Astrocyte (in vitro differentiated cells and primary cell): ENCODE measurements around the gene DNAH11. TPM values are rescaled to one million over a fixed set of nuclear protein-coding genes. Genes with fewer than 3 reads are reported as not detected.

Source experiments
- DNase-seq: peaks from one replicate; pipeline ENCODE4 v3.0.0-alpha.2; 2010; ENCODE audit warnings: low read depth
- FAIRE-seq: peaks from 2 replicates; lab custom pipeline; 2011; peaks lifted over from hg19 to GRCh38; lab: Jason Lieb, UNC
- H2AFZ ChIP-seq: 2 replicates; pipeline ENCODE4 v1.6.0; 2012; ENCODE audit warnings: low read depth, low read length, inconsistent platforms
- H3K27ac ChIP-seq: 2 replicates; pipeline ENCODE4 v1.5.1; 2011; ENCODE audit warnings: low read depth, low read length, inconsistent platforms
- H3K27me3 ChIP-seq: 2 replicates; pipeline ENCODE4 v1.6.0; 2011; ENCODE audit warnings: low read length, inconsistent platforms; ENCODE audit not compliant: insufficient read depth
- H3K36me3 ChIP-seq: 2 replicates; pipeline ENCODE4 v1.5.1; 2011; ENCODE audit warnings: low read length, inconsistent platforms; ENCODE audit not compliant: insufficient read depth
- H3K4me1 ChIP-seq: 2 replicates; pipeline ENCODE4 v1.5.1; 2011; ENCODE audit warnings: low read length, inconsistent platforms; ENCODE audit not compliant: insufficient read depth
- H3K4me2 ChIP-seq: 2 replicates; pipeline ENCODE4 v1.6.0; 2012; ENCODE audit warnings: low read length, inconsistent platforms
- H3K4me3 ChIP-seq: 2 replicates; pipeline ENCODE4 v1.5.1; 2011; ENCODE audit warnings: low read depth, mild to moderate bottlenecking, low read length, inconsistent platforms; ENCODE audit not compliant: insufficient read depth
- H3K79me2 ChIP-seq: 2 replicates; pipeline ENCODE4 v1.6.0; 2012; ENCODE audit warnings: mild to moderate bottlenecking, low read length, inconsistent platforms; ENCODE audit not compliant: insufficient read depth
- H3K9ac ChIP-seq: 2 replicates; pipeline ENCODE4 v1.6.0; 2012; ENCODE audit warnings: mild to moderate bottlenecking, low read length, inconsistent platforms
- H3K9me3 ChIP-seq: 2 replicates; pipeline ENCODE4 v1.5.1; 2012; ENCODE audit warnings: low read depth, mild to moderate bottlenecking, low read length, inconsistent platforms; ENCODE audit not compliant: insufficient read depth
- H4K20me1 ChIP-seq: 2 replicates; pipeline ENCODE4 v1.6.0; 2012; ENCODE audit warnings: low read length, inconsistent platforms; ENCODE audit not compliant: insufficient read depth
- H3K27ac Mint-ChIP-seq: one replicate; pipeline ENCODE4 v1.8.0; 2021; ENCODE audit warnings: mild to moderate bottlenecking, mixed read lengths; ENCODE audit not compliant: unreplicated experiment
- H3K27me3 Mint-ChIP-seq: one replicate; pipeline ENCODE4 v1.8.0; 2021; ENCODE audit warnings: low read depth, mixed read lengths; ENCODE audit not compliant: unreplicated experiment
- H3K36me3 Mint-ChIP-seq: one replicate; pipeline ENCODE4 v1.8.0; 2021; ENCODE audit warnings: low read depth, mixed read lengths; ENCODE audit not compliant: unreplicated experiment
- H3K4me1 Mint-ChIP-seq: one replicate; pipeline ENCODE4 v1.8.0; 2021; ENCODE audit warnings: low read depth, mixed read lengths; ENCODE audit not compliant: unreplicated experiment
- H3K4me3 Mint-ChIP-seq: one replicate; pipeline ENCODE4 v1.8.0; 2021; ENCODE audit warnings: mild to moderate bottlenecking, moderate library complexity, mixed read lengths; ENCODE audit not compliant: unreplicated experiment
- H3K9me3 Mint-ChIP-seq: one replicate; pipeline ENCODE4 v1.8.0; 2021; ENCODE audit warnings: mild to moderate bottlenecking, mixed read lengths; ENCODE audit not compliant: unreplicated experiment
- CTCF ChIP-seq: IDR thresholded peaks from 2 replicates; pipeline ENCODE4 v1.5.1; 2011; ENCODE audit warnings: low read depth, mild to moderate bottlenecking, inconsistent platforms, low read length, moderate library complexity; ENCODE audit not compliant: insufficient read depth
- EZH2 ChIP-seq: IDR thresholded peaks from 2 replicates; pipeline ENCODE4 v1.6.1; 2012; ENCODE audit warnings: mild to moderate bottlenecking, low read length, inconsistent platforms; ENCODE audit not compliant: insufficient read depth
- total RNA-seq: library from RNA; stranded (reverse); gene quantifications from 2 replicates; pipeline ENCODE4 v1.2.1, GENCODE V29; 2021

The DNAH11 gene
- total RNA-seq, 1 donor from 2014 or later = 0.43 TPM

GRCh38 chr7:21579341-21580072 is 36.7 kb downstream of the DNAH11 start:
- H3K27ac Mint-ChIP-seq = no peak overlapping the region
- DNase-seq (no peak), FAIRE-seq (no peak)
- Histone ChIP-seq H3K4me1 (no peaks in the 10 kb centered on the region), H3K4me3 (no peak overlapping the region), H3K79me2 (no peaks in the 10 kb centered on the region), H3K27ac (no peak overlapping the region), H3K9ac (no peak overlapping the region), H3K4me2 (peak overlapping the region; percentile 56), H2AFZ (no peak overlapping the region), H3K36me3 (no peaks in the 10 kb centered on the region), H3K9me3 (no peaks in the 10 kb centered on the region), H3K27me3 (no peaks in the 10 kb centered on the region), H4K20me1 (no peaks in the 10 kb centered on the region)
- H3K9me3 Mint-ChIP-seq = peaks cover 7% of the 10 kb centered on the region
- H3K4me1 Mint-ChIP-seq = peaks cover 8% of the 10 kb centered on the region
- H3K4me3 Mint-ChIP-seq = no peak overlapping the region
- TF ChIP-seq CTCF (no peak), EZH2 (no peak)
- H3K27me3 Mint-ChIP-seq = no peaks in the 10 kb centered on the region
- peaks cover 3% of the 10 kb centered on the region for H3K36me3 Mint-ChIP-seq

- no peak overlapping the region for H3K4me3 Mint-ChIP-seq
- Histone ChIP-seq H3K9me3 (no peaks in the 10 kb centered on the region), H3K4me1 (no peaks in the 10 kb centered on the region), H3K4me2 (peak overlapping the region; percentile 56), H3K36me3 (no peaks in the 10 kb centered on the region), H4K20me1 (no peaks in the 10 kb centered on the region), H3K79me2 (no peaks in the 10 kb centered on the region), H3K27me3 (no peaks in the 10 kb centered on the region), H2AFZ (peak overlapping the region; percentile 24), H3K4me3 (no peak overlapping the region), H3K9ac (no peak overlapping the region), H3K27ac (no peak overlapping the region)
- peak; percentile 64 for DNase-seq
- no peak for TF ChIP-seq CTCF
- no peak for TF ChIP-seq EZH2
- H3K36me3 Mint-ChIP-seq = peaks cover 3% of the 10 kb centered on the region
- H3K27me3 Mint-ChIP-seq = no peaks in the 10 kb centered on the region
- H3K9me3 Mint-ChIP-seq = peaks cover 7% of the 10 kb centered on the region
- H3K4me1 Mint-ChIP-seq = peaks cover 8% of the 10 kb centered on the region
- no peak overlapping the region for H3K27ac Mint-ChIP-seq
- FAIRE-seq = no peak
These were observed 37.3 kb downstream of the DNAH11 start for GRCh38 chr7:21580073-21580521.
